ENCODE data around the gene TMEM138.
"Not testable (repeated sequence)": the region's sequence is repeated elsewhere in the genome, so short reads cannot be mapped to it uniquely, and the experiment has no call there.

The TMEM138 gene

DNA sequence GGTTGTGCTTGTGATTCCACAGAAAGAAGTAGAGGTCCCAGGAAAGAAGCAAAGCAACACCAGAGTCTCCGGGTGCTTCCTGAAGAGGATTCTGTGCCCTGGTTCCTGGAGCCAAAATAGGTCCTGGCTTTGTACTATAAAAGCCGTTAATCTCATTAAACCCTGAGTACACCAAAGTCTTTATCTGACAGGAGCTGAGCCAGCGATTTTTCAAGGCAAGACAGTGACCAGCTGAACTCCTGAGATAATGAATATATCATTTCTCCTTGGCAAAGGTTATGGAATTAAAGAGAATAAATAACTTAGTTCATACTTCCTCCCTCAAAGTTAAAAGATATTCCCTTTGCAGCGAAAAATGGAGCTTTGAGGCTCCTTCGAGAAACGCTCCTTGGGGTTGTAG is 5.2 kb downstream of the TMEM138 start:
- no peak for DNase-seq

- DNase-seq, result no peak
Observed at GRCh38 chr11:61368646-61369045, 6.5 kb downstream of the TMEM138 start.

GRCh38 chr11:61369372-61370348 is 7.5 kb downstream of the TMEM138 start:
- DNase-seq, result no peak

DNA sequence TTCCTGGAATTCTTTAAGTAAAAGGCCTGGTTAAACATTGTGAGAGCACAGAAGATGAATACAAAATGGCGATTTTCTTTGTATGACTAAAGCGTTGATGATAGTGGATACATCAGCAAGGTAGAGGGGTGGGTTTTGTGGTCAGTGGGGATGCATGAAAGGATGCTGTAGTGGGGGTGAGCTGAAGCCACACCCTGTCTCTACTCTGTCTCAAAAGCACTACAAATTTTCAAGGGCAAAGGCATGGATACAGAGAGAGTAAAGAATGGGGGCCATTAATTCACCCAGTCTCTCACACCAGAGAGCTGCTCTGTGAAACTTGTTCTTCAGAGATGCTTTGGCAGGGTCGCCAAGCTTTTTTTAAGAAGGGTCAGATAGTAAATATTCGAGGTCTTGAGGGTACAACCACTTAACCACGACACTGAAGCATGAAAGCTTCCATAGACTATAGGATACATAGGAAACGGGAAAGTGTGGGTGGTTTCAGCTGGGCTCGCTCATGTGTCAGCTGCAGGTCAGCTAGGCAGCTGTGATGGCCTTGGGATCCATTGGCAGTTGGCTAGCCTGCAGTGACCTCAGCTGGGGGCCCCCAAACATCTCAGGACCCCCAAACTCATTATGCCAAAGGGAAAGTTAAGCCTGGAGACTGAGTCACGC is 8.3 kb downstream of the TMEM138 start:
- DNase-seq, result no peak

DNA sequence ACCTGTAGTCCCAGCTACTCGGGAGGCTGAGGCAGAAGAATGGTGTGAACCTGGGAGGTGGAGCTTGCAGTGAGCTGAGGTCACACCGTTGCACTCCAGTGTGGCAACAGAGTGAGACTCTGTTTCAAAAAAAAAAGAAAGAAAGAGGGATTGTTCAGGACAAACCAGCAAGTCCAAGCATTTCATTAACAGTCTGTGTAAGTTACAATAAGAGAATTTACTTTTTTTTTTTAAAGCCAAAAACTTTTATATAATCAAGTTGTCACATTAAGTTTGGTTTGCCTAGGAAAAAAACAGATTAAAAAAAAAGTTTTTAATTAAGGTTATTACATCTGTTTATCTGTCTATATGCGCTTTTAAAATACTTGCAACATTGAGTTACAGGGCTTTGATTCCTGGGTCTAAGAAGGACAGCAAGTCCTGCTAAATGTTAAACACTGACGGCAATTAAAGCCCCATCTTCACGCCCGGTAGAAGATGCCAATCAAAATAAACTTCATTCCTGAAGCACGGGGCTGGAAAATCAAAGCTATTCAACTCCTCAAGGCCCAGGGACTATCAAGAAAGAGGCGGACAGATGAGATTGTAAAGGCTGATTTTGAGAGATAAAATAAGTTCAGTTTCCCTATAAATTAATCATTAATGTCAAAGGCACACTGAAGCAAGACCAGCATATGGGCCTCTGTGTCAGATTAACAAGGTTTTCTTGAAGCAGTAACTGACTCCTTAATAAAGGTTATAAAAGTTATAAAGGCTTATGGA is 10.7 kb downstream of the TMEM138 start:
- DNase-seq, result no peak

GRCh38 chr11:61375761-61376108 is 13.6 kb downstream of the TMEM138 start:
- DNase-seq, result no peak

- no peak for DNase-seq
Observed at GRCh38 chr11:61377461-61378160, 15.4 kb downstream of the TMEM138 start.

- no peak for DNase-seq
Observed at GRCh38 chr11:61378713-61379313, 16.6 kb downstream of the TMEM138 start.

DNA sequence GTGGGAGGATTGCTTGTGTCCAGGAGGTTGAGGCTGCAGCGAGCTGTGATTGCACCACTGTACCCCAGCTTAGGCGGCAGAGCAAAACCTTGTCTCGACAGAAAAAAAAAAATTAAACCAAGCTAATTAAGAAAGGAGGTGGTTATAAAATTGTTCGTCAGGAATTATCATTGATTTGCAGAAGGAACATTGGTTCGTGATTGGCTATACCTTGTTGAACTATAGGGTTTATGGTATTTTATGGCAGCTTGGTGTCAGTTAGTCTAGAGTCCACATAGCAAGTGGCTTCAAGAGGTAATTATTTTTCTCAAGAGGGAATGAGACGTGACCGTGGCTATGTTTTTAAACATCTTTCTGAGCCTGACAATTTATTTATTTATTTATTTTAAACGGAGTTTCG is 18.7 kb downstream of the TMEM138 start:
- no peak for DNase-seq

DNA sequence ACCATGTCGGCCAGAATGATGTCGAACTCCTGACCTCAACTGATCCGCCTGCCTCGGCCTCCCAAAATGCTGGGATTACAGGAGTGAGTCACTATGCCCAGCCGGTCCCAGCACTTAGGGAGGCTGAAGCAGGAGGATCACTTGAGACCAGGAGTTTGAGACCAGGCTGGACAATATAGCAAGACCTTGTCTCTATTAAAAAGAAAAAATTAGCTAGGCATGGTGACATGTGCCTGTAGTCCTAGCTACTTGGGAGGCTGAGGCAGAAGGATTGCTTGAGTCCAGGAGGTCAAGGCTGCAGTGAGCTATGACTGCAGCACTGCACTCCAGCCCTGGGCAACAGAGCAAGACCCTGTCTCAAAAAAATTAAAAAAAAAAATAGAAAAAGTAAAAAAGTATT is 21.7 kb downstream of the TMEM138 start:
- DNase-seq, result not testable (repeated sequence)

DNA sequence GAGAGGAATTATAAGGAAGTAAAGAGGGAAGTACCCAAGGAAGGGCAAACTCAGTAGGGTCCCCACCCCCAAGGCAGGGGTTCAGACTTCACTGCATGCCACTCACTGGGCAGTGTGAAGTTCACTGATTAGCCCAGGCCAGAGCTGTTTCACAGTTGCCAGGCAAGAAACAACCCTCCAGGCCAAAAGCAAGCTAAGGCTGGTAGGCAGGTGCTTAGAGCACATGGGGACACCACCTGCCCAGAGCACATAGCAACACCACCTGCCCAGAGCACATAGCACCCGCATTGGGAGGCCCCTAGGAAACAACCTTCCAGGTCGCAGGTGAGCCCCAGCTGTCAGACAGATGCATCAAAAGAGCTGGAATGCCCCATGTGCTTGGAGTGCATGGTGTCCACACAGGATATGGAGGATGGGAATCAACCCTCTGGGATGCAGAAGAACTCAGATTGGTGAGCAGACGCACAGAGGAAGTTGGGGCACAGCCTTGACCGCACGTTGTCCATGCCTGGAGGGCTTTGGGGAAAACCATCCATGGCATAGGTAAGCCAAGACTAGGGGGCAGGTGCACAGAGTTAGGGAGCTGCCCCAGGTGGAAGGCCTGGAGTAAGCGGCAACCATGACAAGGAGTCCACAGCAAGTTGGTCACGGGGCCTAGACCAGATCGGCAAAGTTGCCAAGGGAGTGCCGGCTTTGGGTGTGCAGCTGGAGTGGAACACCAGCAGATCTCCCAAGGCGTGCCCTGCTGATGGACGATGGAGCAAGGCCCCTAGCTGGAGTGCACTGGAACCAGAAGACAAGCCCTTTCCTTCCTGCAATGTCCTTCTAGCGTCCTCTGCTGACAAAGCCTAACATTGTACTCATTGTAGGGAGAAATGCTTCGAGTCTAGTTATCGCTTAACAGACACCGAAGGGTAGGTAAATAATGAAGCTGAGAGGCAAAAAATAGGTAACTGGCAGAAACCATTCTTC is 22.4 kb downstream of the TMEM138 start:
- peak; percentile 17 to 19 for DNase-seq

DNA sequence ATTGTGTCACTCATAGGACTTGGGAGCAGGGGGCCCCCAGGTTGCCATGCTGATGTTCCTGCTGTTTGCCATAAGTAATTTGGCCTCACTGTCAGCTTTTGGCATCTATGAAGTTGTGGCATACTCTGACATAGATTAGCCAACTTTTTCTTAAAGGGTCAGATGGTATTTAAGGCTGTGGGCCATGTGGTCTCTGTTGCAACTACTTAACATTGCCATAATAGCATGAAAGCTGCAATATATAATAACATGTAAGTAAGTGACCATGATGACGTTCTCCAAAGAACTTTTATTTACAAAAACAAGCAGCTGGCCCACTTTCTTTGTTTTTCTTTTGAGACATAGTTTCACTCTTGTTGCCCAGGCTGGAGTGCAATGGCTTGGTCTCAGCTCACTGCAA is 28.0 kb downstream of the TMEM138 start:
- DNase-seq, result no peak

DNA sequence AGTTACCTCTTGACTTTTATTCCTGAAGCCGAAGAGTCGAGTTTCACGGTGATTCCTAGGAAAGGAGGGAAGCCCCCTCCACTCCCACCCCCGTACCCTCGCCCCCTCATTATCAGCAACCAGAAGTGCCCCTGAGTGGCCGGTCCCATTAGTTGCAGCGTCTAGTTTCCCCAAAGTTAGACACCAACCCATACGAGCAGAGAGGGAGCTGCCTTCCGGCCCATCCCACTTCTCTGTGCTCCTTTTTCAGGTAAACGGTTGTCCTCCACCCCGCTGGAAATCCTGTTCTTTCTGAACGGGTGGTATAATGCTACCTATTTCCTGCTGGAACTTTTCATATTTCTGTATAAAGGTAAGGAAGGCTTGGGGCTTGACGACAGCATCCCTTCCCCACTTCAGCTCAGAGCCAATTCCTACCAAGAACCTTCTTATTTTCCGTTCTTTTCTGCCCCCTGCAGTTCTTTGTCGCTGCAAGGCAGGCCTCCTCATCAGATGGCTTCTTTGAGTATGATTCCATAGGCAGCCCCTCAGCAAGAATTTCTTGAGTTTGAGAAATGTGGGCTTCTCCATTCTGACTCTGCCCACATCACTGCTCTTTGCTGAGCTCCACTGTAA is 30.9 kb downstream of the TMEM138 start:
- no peak for DNase-seq

- DNase-seq, result no peak
Observed at GRCh38 chr11:61401173-61401572, 39.0 kb downstream of the TMEM138 start.

DNA sequence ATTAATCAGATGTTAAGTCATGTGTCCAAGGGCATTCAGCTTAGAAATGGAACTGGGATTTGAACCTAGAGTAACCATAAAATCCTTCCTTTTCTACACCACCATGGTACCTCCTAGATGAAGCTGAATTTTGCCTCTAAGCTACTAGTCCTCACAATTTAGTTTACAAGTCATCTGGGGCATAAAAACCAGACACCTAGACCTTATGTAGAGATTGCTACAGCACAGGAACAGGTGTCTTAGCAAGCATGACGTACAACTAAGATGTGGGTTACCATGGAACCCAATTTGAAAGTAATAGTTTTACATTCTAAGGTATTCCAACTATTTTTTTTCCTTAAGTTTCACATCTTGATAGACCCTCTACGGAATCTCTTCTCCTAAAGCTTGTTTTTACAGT is 39.4 kb downstream of the TMEM138 start:
- DNase-seq, result no peak

DNA sequence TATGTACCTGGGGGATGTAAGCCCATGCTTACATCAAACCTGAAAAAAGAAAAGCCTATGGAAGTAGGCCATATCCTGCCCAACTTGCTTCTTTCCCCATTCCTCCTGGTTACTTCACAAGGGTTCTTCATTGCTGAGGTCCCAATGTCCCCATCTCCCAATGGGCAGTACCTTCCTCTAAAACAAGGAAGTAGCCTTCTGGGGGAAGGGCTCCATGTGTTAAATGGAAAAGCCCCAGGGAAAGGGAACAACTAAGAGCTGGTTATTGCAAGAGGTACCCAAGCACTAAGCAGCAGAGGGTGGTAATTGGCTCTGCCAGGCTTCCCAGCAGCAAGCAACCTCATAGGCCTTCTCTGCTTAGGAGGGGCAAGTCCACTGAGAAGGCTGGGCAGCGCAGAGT is 41.5 kb downstream of the TMEM138 start:
- no peak for DNase-seq

GRCh38 chr11:61404103-61404502 is 41.9 kb downstream of the TMEM138 start:
- DNase-seq, result no peak

GRCh38 chr11:61404641-61405040 is 42.5 kb downstream of the TMEM138 start:
- no peak for DNase-seq

GRCh38 chr11:61406067-61406466 is 43.9 kb downstream of the TMEM138 start:
- no peak for DNase-seq

DNA sequence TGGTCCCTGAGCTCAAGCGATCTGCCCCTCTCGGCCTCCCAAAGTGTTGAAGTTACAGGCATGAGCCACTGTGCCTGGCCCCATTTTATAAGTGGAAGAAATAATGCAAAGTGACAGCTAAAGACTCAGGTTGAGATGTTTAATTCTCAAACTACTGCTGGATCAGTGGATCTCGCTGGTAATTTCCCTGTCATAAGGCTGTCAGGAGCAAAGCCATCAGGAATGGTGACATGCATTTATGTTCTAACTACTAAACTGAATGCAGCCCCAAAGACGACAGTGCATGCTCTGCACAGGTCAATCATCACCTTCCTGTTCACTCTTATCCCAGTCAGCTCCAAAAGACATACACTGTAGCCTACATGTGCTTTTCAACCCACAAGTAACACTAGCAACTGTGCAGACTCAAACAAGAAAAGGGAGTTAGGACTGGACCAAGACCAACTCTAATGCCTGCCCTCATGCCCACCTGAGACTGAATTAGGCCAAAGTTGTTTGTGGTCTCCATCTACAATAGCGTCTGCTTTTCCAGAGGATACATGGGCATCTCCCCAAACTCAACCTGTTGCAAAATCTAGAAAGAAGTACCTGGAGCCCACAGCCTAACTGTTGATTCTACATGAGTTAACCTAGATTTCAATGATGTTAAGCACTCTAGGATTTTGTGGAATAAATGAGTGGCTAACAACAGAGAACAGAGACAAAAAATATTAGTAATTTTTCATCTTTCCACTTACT is 45.0 kb downstream of the TMEM138 start:
- DNase-seq, result no peak

Data from SHP77 (cell line).